Measurements from ENCODE around the gene PROS1. TPM values are rescaled to one million over a fixed set of nuclear protein-coding genes. Genes with fewer than 3 reads are reported as not detected.

PROS1 gene
- polyA plus RNA-seq, 2 of the 4 experiments (the other 2 are of a cell fraction) = 13.8 to 28.0 TPM

DNA sequence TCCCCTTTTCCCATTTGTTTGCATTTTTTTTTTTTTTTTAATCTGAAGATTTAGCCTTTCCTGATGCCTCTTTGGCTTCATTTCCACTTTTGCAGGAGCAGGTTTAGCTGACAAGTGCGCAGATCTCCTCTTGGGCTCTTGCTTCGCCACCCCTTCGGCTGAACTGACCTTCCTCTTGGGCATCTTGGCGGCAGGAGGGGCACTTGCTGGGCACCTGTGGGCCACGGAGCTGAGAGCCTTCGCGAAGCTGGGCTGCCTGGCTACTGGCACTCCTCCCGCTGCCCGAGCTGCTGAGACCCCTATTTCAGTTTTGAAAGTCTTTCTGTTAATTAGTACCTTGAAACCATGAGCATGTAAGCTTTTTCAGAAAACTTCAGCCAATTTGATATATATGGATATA lies 15.1 kb upstream of the PROS1 start:
- Histone ChIP-seq H3K4me3 (no peak overlapping the region), H3K4me2 (no peak overlapping the region), H3K4me1 (peaks cover 7% of the 10 kb centered on the region; the same call in 2 of the 3 replicates), H3K9me3 (no peaks in the 10 kb centered on the region), H3K27ac (no peak overlapping the region)
- WGBS (ENCODE audit: missing lambda C conversion rate) = 86% methylated on average over 9 of the region's 9 CpGs
- ATAC-seq (no peak), FAIRE-seq (no peak), DNase-seq (ENCODE audit: low read depth in 1 of 2, low spot score in 1 of 2) (no peak)
- TF ChIP-seq BHLHE40 (IDR thresholded peaks at IDR 0.05; ENCODE audit: low read depth, low read length) = no peak
- TF ChIP-seq, protein P1, sequence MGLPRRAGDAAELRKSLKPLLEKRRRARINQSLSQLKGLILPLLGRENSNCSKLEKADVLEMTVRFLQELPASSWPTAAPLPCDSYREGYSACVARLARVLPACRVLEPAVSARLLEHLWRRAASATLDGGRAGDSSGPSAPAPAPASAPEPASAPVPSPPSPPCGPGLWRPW (IDR thresholded peaks at IDR 0.05) = no peak
- no peak for TF ChIP-seq NR3C1 (IDR thresholded peaks at IDR 0.05)
- TF ChIP-seq, protein P2, sequence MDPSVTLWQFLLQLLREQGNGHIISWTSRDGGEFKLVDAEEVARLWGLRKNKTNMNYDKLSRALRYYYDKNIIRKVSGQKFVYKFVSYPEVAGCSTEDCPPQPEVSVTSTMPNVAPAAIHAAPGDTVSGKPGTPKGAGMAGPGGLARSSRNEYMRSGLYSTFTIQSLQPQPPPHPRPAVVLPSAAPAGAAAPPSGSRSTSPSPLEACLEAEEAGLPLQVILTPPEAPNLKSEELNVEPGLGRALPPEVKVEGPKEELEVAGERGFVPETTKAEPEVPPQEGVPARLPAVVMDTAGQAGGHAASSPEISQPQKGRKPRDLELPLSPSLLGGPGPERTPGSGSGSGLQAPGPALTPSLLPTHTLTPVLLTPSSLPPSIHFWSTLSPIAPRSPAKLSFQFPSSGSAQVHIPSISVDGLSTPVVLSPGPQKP (IDR thresholded peaks at IDR 0.05; ENCODE audit: low read depth, low read length) = no peak
- no peak for TF ChIP-seq USF2 (IDR thresholded peaks at IDR 0.05)
- TF ChIP-seq JUN (IDR thresholded peaks at IDR 0.05) = no peak
- no peak for TF ChIP-seq NPAS2 (CRISPR knock-in tag; IDR thresholded peaks at IDR 0.05; ENCODE audit: borderline replicate concordance)
- no peak for TF ChIP-seq ZC3H11A (IDR thresholded peaks at IDR 0.05)
- TF ChIP-seq RARB (CRISPR knock-in tag; IDR thresholded peaks at IDR 0.05) = no peak
- TF ChIP-seq RCOR1 (IDR thresholded peaks at IDR 0.05; ENCODE audit: low read depth, low read length) = no peak
- no peak for TF ChIP-seq POLR2AphosphoS2 (conservative IDR thresholded peaks at IDR 0.05; ENCODE audit: low read length)
- no peak for TF ChIP-seq CEBPB (IDR thresholded peaks at IDR 0.05)
- no peak for TF ChIP-seq EHF (CRISPR knock-in tag; IDR thresholded peaks at IDR 0.05)
- no peak for TF ChIP-seq EP300 (IDR thresholded peaks at IDR 0.05)
- CTCF ChIA-PET = interaction anchor here (2.1 kb wide), 1 partner anchor 15 kb away, joined by 5 read pairs; the partner anchor contains the start of gene PROS1
- POLR2A ChIA-PET = interaction anchor here (1.0 to 2.2 kb wide), 3 partner anchors 9 to 74 kb away, joined by 3 to 9 read pairs (median 4); partner anchors contain the start of genes ARL13B, DHFR2 and NSUN3

DNA sequence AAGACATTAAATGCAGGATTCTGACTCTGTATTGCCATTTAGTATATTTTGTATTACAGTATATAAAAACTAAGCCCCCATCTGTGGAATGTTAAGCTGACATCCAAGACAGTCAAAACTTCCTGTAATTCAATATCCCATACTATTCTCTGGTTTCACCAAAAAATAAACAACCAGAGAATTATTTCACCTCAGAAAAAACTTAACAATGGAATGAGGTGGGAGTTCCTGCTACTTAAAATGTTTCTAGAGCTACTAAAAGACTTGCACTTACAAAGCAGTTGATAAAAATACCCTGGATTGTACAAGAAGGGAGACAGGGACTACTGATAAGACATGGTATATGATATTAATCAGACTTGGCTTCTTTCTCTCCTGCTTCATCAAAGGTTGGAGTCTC lies 14.6 kb upstream of the PROS1 start:
- H3K4me1 ChIP-seq = peaks cover 7% of the 10 kb centered on the region; the same call in 2 of the 3 replicates
- 0 out of 3 replicates have a peak overlapping the region, but pooled peaks have one; percentile 15 for H3K4me2 ChIP-seq
- peak; percentile 36 for FAIRE-seq
- DNase-seq (ENCODE audit: low read depth in 1 of 2, low spot score in 1 of 2) = no peak
- no peak overlapping the region for H3K27ac ChIP-seq
- TF ChIP-seq CBX2 (IDR thresholded peaks at IDR 0.05; ENCODE audit: borderline replicate concordance, low read depth) (no peak), ZSCAN20 (CRISPR knock-in tag; IDR thresholded peaks at IDR 0.05) (no peak), JUNB (IDR thresholded peaks at IDR 0.05) (no peak)
- TF ChIP-seq, protein P1 (IDR thresholded peaks at IDR 0.05) = no peak
- no peak for ATAC-seq
- ChIA-PET CTCF (interaction anchor here (0.6 kb wide), 1 partner anchor 16 kb away, joined by 4 read pairs; no protein-coding TSS in a partner anchor), POLR2A (interaction anchor here (1.0 to 2.2 kb wide), 3 partner anchors 8 to 74 kb away, joined by 3 to 9 read pairs (median 4); partner anchors contain the start of genes ARL13B, DHFR2 and NSUN3)
- H3K9me3 ChIP-seq = no peaks in the 10 kb centered on the region
- no peak overlapping the region for H3K4me3 ChIP-seq

DNA sequence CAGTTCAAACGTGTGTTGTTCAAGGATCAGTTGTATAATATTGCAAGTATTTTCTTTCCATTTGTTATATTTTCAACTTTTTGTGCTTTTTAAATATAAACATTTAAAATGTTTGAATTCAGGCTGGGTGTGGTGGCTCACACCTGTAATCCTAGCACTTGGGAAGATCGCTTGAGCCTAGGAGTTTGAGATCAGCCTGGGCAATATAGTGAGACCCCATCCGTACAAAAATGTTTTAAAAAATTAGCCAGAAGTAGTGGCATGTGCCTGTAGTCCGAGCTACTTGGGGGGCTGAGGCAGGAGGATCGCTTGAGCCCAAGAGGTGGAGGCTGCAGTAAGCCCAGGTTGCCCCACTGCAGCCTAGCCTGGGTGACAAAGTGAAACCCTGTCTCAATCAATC lies 10.9 kb upstream of the PROS1 start:
- no peak for DNase-seq (ENCODE audit: low read depth in 1 of 2, low spot score in 1 of 2)
- WGBS (ENCODE audit: missing lambda C conversion rate) = 83% methylated on average over 5 of the region's 5 CpGs
- no peak for FAIRE-seq
- Histone ChIP-seq H3K9me3 (no peaks in the 10 kb centered on the region), H3K4me3 (no peak overlapping the region), H3K4me1 (peaks cover 22% of the 10 kb centered on the region), H3K27ac (no peak overlapping the region), H3K4me2 (no peak overlapping the region)
- ChIA-PET CTCF (no interaction called here), POLR2A (no interaction called here)
- no peak for ATAC-seq
- no peak for TF ChIP-seq EHMT2 (IDR thresholded peaks at IDR 0.05; ENCODE audit: low read depth)
- no peak for TF ChIP-seq CBX2 (IDR thresholded peaks at IDR 0.05; ENCODE audit: borderline replicate concordance, low read depth)
- TF ChIP-seq, protein P3, sequence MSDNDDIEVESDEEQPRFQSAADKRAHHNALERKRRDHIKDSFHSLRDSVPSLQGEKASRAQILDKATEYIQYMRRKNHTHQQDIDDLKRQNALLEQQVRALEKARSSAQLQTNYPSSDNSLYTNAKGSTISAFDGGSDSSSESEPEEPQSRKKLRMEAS (IDR thresholded peaks at IDR 0.05) = no peak
- no peak for TF ChIP-seq MAZ (IDR thresholded peaks at IDR 0.05; ENCODE audit: borderline replicate concordance, low read depth, low read length)
- TF ChIP-seq RAD21 (conservative IDR thresholded peaks at IDR 0.05 in 1 of 2, IDR thresholded peaks at IDR 0.05 in 1 of 2) = no peak
- no peak for TF ChIP-seq TP53 (CRISPR knock-in tag; IDR thresholded peaks at IDR 0.05)
- no peak for TF ChIP-seq RCOR1 (IDR thresholded peaks at IDR 0.05; ENCODE audit: low read depth, low read length)
- TF ChIP-seq, protein P4, sequence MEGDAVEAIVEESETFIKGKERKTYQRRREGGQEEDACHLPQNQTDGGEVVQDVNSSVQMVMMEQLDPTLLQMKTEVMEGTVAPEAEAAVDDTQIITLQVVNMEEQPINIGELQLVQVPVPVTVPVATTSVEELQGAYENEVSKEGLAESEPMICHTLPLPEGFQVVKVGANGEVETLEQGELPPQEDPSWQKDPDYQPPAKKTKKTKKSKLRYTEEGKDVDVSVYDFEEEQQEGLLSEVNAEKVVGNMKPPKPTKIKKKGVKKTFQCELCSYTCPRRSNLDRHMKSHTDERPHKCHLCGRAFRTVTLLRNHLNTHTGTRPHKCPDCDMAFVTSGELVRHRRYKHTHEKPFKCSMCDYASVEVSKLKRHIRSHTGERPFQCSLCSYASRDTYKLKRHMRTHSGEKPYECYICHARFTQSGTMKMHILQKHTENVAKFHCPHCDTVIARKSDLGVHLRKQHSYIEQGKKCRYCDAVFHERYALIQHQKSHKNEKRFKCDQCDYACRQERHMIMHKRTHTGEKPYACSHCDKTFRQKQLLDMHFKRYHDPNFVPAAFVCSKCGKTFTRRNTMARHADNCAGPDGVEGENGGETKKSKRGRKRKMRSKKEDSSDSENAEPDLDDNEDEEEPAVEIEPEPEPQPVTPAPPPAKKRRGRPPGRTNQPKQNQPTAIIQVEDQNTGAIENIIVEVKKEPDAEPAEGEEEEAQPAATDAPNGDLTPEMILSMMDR (IDR thresholded peaks at IDR 0.05) = no peak
- TF ChIP-seq ZFP36 (IDR thresholded peaks at IDR 0.05; ENCODE audit: borderline replicate concordance, partially characterized antibody) = no peak
- TF ChIP-seq HOXB13 (CRISPR knock-in tag; IDR thresholded peaks at IDR 0.05; ENCODE audit: low read depth) = no peak
- TF ChIP-seq, protein P5, sequence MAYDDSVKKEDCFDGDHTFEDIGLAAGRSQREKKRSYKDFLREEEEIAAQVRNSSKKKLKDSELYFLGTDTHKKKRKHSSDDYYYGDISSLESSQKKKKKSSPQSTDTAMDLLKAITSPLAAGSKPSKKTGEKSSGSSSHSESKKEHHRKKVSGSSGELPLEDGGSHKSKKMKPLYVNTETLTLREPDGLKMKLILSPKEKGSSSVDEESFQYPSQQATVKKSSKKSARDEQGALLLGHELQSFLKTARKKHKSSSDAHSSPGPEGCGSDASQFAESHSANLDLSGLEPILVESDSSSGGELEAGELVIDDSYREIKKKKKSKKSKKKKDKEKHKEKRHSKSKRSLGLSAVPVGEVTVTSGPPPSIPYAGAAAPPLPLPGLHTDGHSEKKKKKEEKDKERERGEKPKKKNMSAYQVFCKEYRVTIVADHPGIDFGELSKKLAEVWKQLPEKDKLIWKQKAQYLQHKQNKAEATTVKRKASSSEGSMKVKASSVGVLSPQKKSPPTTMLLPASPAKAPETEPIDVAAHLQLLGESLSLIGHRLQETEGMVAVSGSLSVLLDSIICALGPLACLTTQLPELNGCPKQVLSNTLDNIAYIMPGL (CRISPR knock-in tag; IDR thresholded peaks at IDR 0.05; ENCODE audit: borderline replicate concordance) = no peak
- no peak for TF ChIP-seq JUNB (IDR thresholded peaks at IDR 0.05)
- TF ChIP-seq MYC (IDR thresholded peaks at IDR 0.05; ENCODE audit: borderline replicate concordance, low read length) = no peak
